SU-DHL-6 (cell line): ENCODE results near the gene IGSF6.

Experiments
- H2AFZ ChIP-seq: fragments of 200-600 bp; sonication (generic); 2 replicates; pipeline ENCODE4 v1.6.1; 2014; ENCODE audit warnings: low read depth, mild to moderate bottlenecking, moderate library complexity, mixed read lengths, antibody characterized with exemption, low read length; ENCODE audit not compliant: severe bottlenecking
- H3F3A ChIP-seq: fragments of 200-600 bp; shearing (Covaris generic); 2 replicates; pipeline ENCODE4 v1.6.0; 2016; ENCODE audit warnings: antibody characterized with exemption, mild to moderate bottlenecking; ENCODE audit not compliant: insufficient read depth
- H3K27ac ChIP-seq: fragments of 200-600 bp; sonication (generic); 2 replicates; pipeline ENCODE4 v1.5.1; 2016; ENCODE audit warnings: low read depth, mild to moderate bottlenecking, low read length, moderate library complexity, mixed read lengths
- H3K27me3 ChIP-seq: fragments of 200-600 bp; sonication (generic), shearing (Covaris generic); 2 replicates; pipeline ENCODE4 v1.6.0; 2014; ENCODE audit warnings: mild to moderate bottlenecking, low read length
- H3K36me3 ChIP-seq: fragments of 200-600 bp; sonication (generic); 2 replicates; pipeline ENCODE4 v1.6.1; 2014; ENCODE audit warnings: mild to moderate bottlenecking, low read length, mixed read lengths
- H3K4me2 ChIP-seq: fragments of 300-600, 200-600 bp; shearing (Covaris generic), sonication (generic); 2 replicates; pipeline ENCODE4 v1.6.0; 2014; ENCODE audit warnings: low read length, low read depth, mild to moderate bottlenecking; ENCODE audit not compliant: poor library complexity, severe bottlenecking
- H3K4me3 ChIP-seq: fragments of 200-600 bp; sonication (generic); 2 replicates; pipeline ENCODE4 v1.5.1; 2014; ENCODE audit warnings: antibody characterized with exemption, low read length, mild to moderate bottlenecking, mixed read lengths; ENCODE audit not compliant: insufficient read depth, poor library complexity, severe bottlenecking
- H3K79me2 ChIP-seq: fragments of 200-600 bp; sonication (generic); 2 replicates; pipeline ENCODE4 v1.6.1; 2014; ENCODE audit warnings: mild to moderate bottlenecking, low read length, moderate library complexity; ENCODE audit not compliant: insufficient read depth
- H3K9ac ChIP-seq: fragments of 200-600 bp; sonication (generic); 2 replicates; pipeline ENCODE4 v1.7.0; 2014; ENCODE audit warnings: mild to moderate bottlenecking, low read length
- H3K9me2 ChIP-seq: fragments of 200-600 bp; sonication (generic); replicated peaks from 2 replicates; pipeline ENCODE4 v1.6.1; 2014; ENCODE audit warnings: low read length; ENCODE audit not compliant: insufficient read depth
- H3K9me3 ChIP-seq: fragments of 200-600 bp; sonication (generic); 2 replicates; pipeline ENCODE4 v1.6.1; 2014; ENCODE audit warnings: low read length, mixed read lengths; ENCODE audit not compliant: insufficient read depth
- H4K20me1 ChIP-seq: fragments of 200-600 bp; sonication (generic); 2 replicates; pipeline ENCODE4 v1.6.1; 2014; ENCODE audit warnings: low read depth, mild to moderate bottlenecking, antibody characterized with exemption, low read length, moderate library complexity, mixed read lengths
- EZH2phosphoT487 ChIP-seq: fragments of 200-600 bp; sonication (generic), shearing (Covaris generic); conservative IDR thresholded peaks from 2 replicates; pipeline ENCODE4 v1.6.1; 2018; ENCODE audit warnings: mild to moderate bottlenecking, antibody characterized with exemption, low read length, moderate library complexity, mixed read lengths
- TF ChIP-seq, protein P1 (sequence below): fragments of 200-600 bp; sonication (generic); IDR thresholded peaks from one replicate; pipeline ENCODE4 v1.5.1; 2017; ENCODE audit warnings: antibody characterized with exemption, mild to moderate bottlenecking, low read length, moderate library complexity; ENCODE audit not compliant: insufficient read depth, poor library complexity, severe bottlenecking

Gene IGSF6

GRCh38 chr16:21644674-21645073 lies 7.7 kb downstream of the IGSF6 start:
- H3K9me2 ChIP-seq = no peaks in the 10 kb centered on the region
- TF ChIP-seq EZH2phosphoT487 = no peak
- TF ChIP-seq, protein P1, sequence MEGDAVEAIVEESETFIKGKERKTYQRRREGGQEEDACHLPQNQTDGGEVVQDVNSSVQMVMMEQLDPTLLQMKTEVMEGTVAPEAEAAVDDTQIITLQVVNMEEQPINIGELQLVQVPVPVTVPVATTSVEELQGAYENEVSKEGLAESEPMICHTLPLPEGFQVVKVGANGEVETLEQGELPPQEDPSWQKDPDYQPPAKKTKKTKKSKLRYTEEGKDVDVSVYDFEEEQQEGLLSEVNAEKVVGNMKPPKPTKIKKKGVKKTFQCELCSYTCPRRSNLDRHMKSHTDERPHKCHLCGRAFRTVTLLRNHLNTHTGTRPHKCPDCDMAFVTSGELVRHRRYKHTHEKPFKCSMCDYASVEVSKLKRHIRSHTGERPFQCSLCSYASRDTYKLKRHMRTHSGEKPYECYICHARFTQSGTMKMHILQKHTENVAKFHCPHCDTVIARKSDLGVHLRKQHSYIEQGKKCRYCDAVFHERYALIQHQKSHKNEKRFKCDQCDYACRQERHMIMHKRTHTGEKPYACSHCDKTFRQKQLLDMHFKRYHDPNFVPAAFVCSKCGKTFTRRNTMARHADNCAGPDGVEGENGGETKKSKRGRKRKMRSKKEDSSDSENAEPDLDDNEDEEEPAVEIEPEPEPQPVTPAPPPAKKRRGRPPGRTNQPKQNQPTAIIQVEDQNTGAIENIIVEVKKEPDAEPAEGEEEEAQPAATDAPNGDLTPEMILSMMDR = no peak
- H2AFZ ChIP-seq = no peak overlapping the region
- peaks cover 54% of the 10 kb centered on the region for H3F3A ChIP-seq
- H3K9me3 ChIP-seq = no peaks in the 10 kb centered on the region
- H4K20me1 ChIP-seq = no peaks in the 10 kb centered on the region
- peak overlapping the region; percentile 96 for H3K27ac ChIP-seq
- peak overlapping the region; percentile 76 for H3K4me2 ChIP-seq
- H3K4me3 ChIP-seq = peak overlapping the region; percentile 43
- no peaks in the 10 kb centered on the region for H3K27me3 ChIP-seq
- H3K36me3 ChIP-seq = no peaks in the 10 kb centered on the region
- peak overlapping the region; percentile 47 for H3K9ac ChIP-seq
- no peaks in the 10 kb centered on the region for H3K79me2 ChIP-seq

- no peaks in the 10 kb centered on the region for H4K20me1 ChIP-seq
- H3K36me3 ChIP-seq = no peaks in the 10 kb centered on the region
- peak overlapping the region; percentile 76 for H3K4me2 ChIP-seq
- TF ChIP-seq, protein P1 = no peak
- TF ChIP-seq EZH2phosphoT487 = no peak
- peak overlapping the region; percentile 47 for H3K9ac ChIP-seq
- H3K79me2 ChIP-seq = no peaks in the 10 kb centered on the region
- H3K27me3 ChIP-seq = no peaks in the 10 kb centered on the region
- H3K4me3 ChIP-seq = no peak overlapping the region
- H2AFZ ChIP-seq = no peak overlapping the region
- H3K9me2 ChIP-seq = no peaks in the 10 kb centered on the region
- no peaks in the 10 kb centered on the region for H3K9me3 ChIP-seq
- peaks cover 63% of the 10 kb centered on the region for H3F3A ChIP-seq
- H3K27ac ChIP-seq = peak overlapping the region; percentile 96
Measured at GRCh38 chr16:21643785-21644184, 8.6 kb downstream of the IGSF6 start.

DNA sequence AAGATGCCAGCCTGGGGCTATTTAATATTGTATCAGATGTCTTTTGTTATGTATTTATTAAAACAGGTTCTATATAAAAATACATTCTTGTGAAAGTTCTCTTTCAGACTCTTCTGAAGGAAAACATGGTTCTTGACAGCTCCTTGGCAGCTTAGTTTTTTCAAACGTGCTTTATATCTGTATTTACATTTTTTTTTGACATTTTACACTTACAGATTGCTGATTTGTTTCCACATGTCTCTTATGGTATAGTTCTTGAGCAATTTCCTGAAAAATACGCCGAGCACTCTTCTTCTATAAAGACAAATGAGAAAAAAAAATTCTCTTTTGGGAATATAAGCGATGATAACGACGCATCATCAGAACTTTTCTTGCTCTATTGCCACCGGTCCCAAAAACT lies 9.5 kb downstream of the IGSF6 start:
- no peaks in the 10 kb centered on the region for H3K79me2 ChIP-seq
- H2AFZ ChIP-seq = no peak overlapping the region
- peak overlapping the region; percentile 76 for H3K4me2 ChIP-seq
- no peaks in the 10 kb centered on the region for H3K36me3 ChIP-seq
- H3K9me2 ChIP-seq = no peaks in the 10 kb centered on the region
- no peak overlapping the region for H3K4me3 ChIP-seq
- H3F3A ChIP-seq = peaks cover 67% of the 10 kb centered on the region
- H3K9ac ChIP-seq = no peak overlapping the region
- H3K27ac ChIP-seq = peak overlapping the region; percentile 96; the same call in 1 of the 2 replicates
- H4K20me1 ChIP-seq = no peaks in the 10 kb centered on the region
- H3K27me3 ChIP-seq = no peaks in the 10 kb centered on the region
- no peak for TF ChIP-seq EZH2phosphoT487
- TF ChIP-seq, protein P1 = no peak
- no peaks in the 10 kb centered on the region for H3K9me3 ChIP-seq
